SKM-1 (cell line): ENCODE measurements around the gene LTB4R.

Experiments
- DNase-seq: peaks from one replicate; lab custom pipeline; 2025; ENCODE audit not compliant: unreplicated experiment; lab: John Stamatoyannopoulos, UW

The LTB4R gene, protein sequence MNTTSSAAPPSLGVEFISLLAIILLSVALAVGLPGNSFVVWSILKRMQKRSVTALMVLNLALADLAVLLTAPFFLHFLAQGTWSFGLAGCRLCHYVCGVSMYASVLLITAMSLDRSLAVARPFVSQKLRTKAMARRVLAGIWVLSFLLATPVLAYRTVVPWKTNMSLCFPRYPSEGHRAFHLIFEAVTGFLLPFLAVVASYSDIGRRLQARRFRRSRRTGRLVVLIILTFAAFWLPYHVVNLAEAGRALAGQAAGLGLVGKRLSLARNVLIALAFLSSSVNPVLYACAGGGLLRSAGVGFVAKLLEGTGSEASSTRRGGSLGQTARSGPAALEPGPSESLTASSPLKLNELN

DNA sequence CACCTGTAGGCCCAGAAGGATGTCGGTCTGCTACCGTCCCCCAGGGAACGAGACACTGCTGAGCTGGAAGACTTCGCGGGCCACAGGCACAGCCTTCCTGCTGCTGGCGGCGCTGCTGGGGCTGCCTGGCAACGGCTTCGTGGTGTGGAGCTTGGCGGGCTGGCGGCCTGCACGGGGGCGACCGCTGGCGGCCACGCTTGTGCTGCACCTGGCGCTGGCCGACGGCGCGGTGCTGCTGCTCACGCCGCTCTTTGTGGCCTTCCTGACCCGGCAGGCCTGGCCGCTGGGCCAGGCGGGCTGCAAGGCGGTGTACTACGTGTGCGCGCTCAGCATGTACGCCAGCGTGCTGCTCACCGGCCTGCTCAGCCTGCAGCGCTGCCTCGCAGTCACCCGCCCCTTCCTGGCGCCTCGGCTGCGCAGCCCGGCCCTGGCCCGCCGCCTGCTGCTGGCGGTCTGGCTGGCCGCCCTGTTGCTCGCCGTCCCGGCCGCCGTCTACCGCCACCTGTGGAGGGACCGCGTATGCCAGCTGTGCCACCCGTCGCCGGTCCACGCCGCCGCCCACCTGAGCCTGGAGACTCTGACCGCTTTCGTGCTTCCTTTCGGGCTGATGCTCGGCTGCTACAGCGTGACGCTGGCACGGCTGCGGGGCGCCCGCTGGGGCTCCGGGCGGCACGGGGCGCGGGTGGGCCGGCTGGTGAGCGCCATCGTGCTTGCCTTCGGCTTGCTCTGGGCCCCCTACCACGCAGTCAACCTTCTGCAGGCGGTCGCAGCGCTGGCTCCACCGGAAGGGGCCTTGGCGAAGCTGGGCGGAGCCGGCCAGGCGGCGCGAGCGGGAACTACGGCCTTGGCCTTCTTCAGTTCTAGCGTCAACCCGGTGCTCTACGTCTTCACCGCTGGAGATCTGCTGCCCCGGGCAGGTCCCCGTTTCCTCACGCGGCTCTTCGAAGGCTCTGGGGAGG is at the start of gene LTB4R:
Gene LTB4R (plus strand): TSS at position 857 of the 959 bp plus-strand sequence. CDS start 4,150 bp downstream, outside the sequence.
- DNase-seq, result no peak

DNA sequence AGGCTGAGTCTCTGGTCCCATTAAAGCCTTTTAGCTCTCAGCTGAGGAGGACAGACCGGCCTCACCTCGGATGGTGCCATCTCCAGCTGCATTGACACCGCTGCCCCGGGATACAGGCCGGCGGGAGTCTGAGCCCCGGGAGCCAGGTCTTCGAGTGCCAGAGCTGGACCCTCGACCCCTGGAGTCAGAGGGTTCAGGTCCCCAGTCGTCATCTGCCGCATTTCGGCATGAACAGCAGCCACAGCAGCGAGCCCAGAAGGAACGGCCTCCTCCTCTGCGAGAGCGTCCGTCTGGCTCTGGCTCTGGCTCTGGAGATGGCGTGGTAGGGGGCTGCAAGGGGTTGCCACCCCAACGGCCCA is 49.4 kb upstream of the LTB4R start:
- DNase-seq, result no peak

DNA sequence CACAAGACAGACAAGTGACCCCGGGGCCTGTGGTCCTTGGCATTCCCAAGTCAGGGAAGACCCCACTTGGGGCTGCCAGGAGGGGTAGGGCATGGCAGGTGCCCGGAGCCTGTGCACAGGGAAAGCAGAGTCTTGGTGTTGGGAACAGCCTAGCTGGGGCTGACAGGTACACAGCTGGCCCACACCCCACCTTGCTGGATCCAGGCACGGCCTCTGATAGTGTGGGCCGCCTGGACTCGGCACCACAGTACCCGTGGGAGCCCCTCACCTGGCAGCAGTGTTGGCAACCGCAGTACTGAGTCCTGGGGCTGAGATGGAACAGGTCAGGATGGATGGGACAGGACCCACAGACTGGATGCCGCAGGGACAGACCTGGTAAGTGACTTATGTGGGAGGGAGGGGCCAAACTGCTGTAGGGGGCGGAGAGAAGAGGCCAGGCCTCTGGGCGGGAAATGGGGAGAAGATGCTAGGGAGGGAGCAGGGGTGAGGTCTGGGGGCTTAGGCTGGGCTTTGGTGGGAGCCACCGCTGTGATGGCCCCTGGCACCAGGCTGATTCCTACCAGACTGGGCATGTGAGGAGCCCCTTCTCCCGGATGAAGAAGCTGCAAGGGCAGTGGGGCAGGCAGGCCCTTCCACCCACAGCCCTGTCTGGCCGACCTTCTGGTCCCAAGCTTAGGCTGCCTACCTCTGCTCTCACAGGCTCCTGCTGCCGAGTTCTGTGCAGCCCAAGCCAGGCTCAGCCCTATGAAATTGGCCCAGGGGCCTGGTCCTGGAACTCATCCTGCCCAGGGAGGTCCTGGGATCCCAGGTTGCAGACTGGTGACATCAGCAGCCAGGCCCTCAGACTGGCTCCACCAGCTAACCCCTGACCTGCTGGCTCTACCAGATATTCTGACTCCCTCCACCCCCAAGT is 48.2 kb upstream of the LTB4R start, which contains the start of gene TGM1:
Gene TGM1 (minus strand): TSS at position 357 of the 913 bp plus-strand sequence. CDS start 825 bp downstream, outside the sequence.
- DNase-seq, result no peak

DNA sequence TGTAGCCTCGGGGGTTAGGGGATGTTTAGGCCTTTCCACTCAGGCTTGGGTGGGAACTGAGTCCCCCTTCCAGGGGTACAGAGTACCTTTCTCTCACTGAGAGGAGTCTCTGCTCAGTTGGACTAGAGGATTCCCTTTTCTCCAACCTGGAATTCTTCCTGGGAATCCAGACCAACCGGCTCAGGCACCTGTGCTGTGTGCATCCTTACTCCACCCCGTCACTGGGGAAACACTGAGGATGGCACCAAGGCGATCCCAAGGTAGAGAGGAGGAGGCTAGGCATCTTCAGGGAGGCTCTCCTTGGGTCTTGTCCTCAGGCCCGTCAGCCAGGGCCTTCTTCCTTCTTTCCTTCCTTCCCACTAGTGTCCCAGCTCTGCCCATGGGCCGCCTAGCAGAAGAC is 47.5 kb upstream of the LTB4R start:
- no peak for DNase-seq

DNA sequence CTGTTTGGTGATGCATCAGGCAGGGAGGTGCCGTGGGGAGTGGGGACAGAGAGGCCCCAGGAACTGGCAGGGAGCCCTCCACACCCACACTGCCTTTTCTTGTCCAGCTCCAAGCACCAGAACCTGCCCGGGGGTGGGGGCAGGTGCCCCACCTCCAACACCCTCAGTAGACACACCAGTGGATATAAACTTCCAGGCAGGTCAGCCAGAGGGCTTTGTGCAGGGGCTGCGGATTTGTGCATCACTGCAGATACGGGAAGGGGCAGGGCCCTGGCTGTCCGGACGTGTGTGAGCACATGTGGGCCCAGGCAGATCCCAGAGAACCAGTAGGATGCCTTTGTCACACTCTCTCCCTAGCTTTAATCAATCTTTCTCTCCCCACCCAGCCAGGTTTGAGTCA is 47.0 kb upstream of the LTB4R start:
- DNase-seq, result no peak

DNA sequence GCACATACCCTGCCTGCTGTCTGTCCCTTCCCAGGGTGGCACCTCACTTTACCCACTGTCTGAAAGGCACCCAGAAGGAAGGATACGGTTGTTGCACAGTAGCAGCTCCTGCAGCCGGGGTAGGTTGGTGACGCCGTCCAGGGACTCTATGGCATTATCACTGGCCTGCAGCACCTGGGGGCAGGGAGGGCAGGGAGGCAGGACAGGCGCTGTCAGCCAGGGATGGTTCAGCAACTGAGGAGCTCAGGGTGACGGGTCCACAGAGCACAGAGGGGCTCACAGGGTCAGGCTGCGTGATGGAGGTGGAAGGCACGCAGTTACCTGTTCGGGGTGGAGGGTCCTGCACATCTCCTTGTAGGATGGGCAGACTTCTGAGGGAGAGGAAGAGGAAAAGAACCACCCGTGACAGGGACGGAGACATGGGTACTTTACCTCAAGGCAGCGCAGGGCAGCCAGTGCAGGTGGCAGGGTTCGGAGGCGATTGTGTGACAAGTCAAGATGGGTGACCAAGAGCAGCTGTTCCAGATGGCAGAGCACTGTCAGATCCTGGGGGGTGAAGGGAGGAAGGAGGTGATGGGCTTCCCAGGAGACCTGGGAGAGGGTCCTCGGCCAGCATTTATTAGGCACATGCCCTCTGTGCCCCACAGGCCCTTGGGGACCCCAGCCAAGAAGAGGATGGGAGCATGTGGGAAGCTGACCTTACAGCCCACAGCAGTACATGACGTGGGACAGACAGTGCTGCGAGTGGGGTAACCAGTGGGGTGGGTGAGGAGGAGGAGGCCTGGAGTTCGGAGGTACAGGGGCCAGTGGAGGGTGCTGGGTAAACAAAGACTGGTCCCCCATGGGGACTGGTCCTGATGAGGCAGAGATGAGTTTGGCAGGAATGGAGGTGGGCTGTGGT is 44.7 kb upstream of the LTB4R start:
- no peak for DNase-seq

DNA sequence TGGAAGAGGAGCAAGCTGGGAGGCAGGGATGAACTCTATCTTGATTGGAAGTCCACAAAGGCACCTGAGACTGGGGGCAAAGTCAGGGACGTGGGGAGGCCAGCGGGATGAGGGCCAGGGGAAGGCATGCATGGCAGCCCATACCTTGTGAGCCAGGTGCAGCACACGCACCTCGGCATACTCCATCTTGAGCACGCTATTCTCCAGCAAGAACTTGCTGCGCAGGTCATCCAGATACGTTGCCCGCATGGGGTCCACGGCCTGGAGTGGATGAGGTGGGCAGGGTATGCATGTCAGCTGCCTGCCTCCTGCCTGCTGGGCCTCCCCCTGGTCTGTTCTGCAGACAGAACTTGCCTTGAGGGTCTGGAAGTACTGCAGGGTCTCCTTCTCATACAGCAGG is 43.8 kb upstream of the LTB4R start:
- DNase-seq, result no peak

DNA sequence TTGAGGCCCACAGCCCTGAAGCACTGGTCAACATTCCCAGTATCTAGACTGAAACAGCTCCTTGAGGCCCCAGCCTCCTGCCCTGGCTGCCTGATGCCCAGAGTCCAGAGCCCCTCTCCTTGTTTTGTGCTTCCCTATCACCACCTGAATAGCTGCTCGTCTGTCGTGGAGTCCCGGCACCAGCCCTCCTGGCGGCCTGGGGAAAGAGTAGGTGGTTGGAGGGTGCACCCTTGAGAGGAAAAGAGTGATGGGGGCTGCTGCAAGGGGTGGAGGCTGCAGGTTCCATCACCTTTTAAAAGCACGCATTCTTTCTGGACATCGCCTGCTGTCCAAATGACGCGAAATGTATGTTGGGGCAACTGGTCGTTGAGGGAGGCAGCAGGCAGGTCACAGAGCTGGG is 43.1 kb upstream of the LTB4R start:
- no peak for DNase-seq

DNA sequence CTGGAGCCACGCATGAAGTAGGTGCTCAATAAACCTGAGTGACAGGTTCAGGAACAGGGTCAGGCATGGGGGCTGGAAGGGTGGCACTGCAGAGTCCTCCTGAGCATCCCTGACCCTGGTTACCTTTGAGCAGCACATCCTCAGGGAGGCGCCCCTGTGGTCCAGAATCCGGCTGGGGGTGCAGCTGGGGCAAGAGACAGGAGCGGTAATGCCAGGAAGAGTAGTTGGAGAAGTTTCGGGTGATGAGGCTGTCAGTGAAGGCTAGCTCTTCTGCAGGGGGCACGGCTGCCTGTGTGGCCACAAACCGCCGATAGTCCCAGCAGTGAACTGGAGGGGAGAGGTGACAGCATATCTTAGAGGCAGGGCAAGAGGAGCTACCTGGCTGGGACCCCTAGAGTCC is 41.9 kb upstream of the LTB4R start:
- DNase-seq, result no peak

DNA sequence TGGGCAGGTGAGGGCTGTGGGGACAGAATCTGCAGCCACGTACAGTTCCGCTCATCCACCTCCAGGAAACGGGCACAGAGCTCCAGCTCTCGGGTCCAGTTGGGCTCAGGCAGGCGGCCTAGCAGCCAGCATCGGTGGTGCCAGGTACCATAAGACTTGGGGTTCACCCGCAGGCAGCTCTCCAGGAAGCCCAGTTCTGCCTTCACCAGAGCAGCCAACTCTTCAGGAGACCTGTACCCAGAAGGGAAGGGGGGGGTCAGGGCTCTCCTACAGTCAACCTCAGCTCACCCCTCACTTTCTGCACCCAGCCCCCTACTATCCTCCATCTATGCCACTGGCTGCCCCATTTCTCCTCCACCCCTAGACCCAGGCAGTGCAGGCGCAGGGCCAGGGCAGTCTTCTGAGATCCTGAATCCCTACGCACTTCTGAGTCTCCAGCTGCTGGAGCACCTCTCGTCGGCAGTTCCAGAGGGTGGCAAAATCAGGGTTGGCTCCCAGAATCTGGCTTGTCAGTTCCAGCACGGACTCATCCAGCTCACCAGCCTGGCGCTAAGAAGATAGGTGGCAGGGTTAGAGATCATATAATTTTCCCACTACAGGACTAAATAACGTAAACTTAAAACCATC is 41.3 kb upstream of the LTB4R start:
- no peak for DNase-seq

DNA sequence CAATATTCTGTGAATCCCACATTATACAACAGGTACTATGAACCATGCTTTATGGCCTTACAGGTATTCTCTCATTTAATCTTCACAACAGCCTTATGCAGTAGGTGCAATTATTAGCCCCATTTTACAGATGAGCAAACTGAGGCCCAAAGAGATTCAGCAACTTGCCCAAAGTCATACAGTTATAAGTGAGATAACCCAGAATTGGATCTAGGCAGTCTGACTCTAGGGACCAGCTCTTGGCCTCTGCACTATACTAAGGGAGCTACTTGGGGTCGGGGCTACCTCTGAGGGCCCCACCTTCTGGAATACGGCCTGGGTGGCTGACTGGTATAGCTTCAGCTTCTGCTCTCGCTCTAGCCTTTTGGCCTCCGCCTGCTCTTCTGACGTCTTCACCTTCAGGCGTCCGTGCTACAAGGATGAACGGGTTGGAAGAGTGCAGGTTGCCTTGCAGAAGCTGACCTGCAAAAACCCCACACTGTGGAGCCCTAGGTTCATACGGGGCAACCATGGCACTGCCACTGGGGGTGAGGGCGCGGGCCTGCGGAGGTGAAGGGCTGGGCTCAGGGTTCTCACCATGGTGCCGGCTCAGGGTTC is 40.7 kb upstream of the LTB4R start:
- DNase-seq, result no peak

DNA sequence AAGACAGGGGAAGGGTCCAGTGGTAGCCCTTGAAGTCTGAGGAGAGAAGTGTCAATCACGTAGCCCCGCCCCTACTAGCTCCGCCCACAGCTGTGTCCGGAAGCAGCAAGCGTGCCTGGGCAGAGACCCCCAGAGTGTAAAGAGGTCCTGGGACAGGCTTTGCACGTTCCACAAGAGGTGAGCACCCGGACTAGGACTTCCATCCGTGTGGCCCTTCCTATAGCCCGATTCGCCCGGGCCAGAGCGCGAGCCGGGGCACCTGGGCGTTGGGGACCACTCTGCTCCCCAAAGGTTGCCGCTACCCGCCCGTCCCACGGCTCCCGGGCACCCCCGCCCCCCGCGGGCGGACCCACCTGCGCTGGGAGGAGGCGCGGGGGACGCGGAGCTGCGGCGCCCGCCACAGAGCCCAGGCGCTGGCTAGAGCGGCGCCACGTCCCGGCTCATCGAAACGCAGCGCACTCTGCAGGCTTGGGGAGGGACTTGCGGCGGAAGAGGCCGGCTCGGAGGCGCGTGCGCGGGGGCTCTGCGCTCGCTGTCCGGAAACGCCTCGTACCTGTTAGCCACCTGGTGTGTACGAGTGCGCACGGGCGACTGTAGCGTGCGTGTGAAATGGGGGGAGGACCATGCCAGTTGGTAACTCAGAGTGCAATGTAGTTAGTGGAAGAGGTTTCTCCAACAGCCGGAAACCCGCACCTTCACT is 40.0 kb upstream of the LTB4R start, which contains the start of gene RABGGTA:
Gene RABGGTA (minus strand): TSS at position 464 of the 700 bp plus-strand sequence. CDS start 482 bp downstream, outside the sequence.
- peak; percentile 16 for DNase-seq

DNA sequence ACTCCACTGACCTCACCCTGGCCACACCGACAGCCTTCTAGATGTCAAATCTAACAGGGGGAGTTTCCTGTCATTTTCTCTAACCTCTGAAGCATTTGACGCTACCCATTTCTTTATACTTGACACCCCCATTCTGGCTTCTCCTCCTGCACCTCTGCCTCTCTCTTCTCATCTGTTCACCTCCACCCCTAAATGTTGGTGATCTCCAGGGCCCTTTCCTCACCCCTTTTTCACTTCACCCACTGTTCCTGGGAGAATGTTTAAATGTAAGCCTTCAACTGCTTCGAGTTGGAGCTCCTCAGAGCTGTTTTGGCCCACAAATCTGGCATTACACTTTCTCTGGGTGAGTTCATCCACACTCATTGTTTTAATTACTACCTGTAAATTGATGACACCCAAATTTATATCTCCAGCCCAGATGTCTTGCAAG is 39.5 kb upstream of the LTB4R start:
- no peak for DNase-seq

DNA sequence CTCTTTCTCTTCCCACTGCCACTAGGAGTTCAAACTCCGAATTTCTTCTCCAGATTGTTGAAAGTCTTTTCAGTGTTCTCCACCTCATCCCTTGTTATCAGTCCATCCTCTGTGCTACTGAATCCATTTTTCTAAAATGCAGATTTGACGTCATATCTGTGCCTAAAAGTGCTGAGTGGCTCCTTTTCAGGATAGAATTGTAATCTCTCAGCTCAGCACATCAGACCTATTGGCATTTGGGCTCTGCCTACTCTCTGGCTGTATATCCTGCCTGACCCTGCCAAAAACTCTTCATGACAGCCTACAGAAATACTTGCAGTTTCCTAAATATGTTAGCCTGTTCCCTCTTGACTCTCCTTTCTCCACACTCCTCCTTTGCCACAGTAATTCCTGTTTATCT is 38.8 kb upstream of the LTB4R start:
- DNase-seq, result no peak

DNA sequence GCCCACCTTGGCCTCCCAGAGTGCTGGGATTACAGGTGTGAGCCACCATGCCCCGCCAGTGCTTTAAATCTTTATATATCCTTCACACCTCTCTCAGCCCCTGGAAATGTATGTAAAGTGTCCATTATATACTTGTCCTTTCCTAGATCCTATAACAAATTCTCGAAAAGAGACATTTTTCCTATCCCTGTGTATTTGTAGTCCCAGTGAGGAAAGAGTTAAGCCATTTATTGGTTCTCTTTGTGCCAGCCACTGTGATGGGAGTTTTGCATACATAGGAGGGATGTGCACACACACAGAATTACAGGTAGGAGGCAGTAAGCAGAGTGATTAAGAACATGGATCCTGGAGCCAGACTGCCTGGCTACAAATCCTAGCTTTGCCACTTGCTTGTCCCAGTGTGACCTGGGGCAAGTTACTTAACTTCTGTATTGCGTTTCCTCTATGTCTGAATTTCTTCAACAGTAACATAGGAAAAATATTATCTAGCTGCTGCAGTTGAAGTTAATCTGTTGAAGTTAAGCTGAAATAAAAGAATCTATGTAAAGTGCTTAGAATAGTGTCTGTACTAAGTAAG is 37.8 kb upstream of the LTB4R start:
- DNase-seq, result no peak

DNA sequence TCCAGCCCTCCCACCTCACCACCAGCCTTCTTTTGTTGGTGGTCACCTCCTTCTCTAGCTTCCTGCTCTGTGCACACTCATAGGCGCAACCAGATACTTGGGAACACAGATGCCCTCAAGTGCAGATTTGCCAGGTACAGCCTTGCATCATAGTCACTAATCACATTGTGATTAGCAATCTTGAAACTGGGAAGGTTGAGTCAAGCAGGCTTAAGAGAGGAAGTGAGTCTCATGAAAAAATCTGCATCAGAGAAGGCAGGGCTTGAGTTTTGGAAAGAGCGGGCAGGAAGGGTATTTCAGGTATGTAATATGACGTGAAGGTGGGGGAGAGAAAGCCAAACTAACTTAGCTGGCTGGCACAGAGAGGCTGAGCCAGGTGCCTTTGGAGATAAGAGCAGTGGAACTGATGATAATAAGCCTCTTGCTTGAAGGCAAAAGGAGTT is 37.2 kb upstream of the LTB4R start:
- DNase-seq, result peak; percentile 14

DNA sequence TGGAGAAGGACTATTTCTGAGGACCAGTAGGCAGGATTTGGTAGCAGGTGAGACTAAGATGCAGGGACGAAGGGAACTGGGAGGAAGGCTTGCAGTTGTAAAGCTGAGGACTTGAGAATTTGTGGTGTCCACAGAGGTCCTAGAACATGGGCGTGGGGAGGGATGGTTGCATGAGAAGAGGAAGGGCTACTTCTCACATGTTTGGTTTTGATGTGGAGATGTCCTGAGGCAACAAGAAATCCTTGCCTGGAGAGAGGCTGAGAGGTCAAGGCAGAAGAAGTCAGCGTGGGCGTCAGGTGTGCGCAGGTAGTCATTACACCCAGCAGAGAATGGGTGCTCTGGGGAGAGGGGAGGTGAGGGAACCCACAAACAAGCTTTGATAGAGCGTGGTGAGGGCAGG is 34.2 kb upstream of the LTB4R start:
- DNase-seq, result no peak
